CD14-positive monocyte (primary cell): ENCODE results near the gene EIF2AK2. TPM values are rescaled to one million over a fixed set of nuclear protein-coding genes. Genes with fewer than 3 reads are reported as not detected.

ENCODE experiments used
- DNase-seq, 3 donors: peaks; one replicate each; pipeline ENCODE4 v3.0.0-alpha.2; 2011 to 2022
- H2AFZ ChIP-seq: 2 replicates; pipeline ENCODE4 v1.6.0; 2012; ENCODE audit warnings: mild to moderate bottlenecking, low read depth, low read length, inconsistent platforms; ENCODE audit not compliant: insufficient read depth, poor library complexity, severe bottlenecking
- H3K27ac ChIP-seq, 2 donors: 1 replicate in 1 of 2; 2 replicates in 1 of 2; pipeline ENCODE4 v1.5.1; 2012 to 2013; ENCODE audit warnings: low read length in 2 of 2, control low read depth in 1 of 2, inconsistent platforms in 1 of 2, low read depth in 1 of 2, mild to moderate bottlenecking in 1 of 2
- H3K27me3 ChIP-seq, 2 donors: one replicate each; pipeline versions ENCODE4 v1.6.0 to v1.6.1; 2011 to 2013; ENCODE audit warnings: low read length in 2 of 2; ENCODE audit not compliant: control insufficient read depth in 2 of 2, insufficient read depth in 2 of 2
- H3K36me3 ChIP-seq, 2 donors: replicated peaks in 1 of 2; 1 replicate in 1 of 2; 2 replicates in 1 of 2; pipeline versions ENCODE4 v1.5.1 to v1.6.1; 2012 to 2013; ENCODE audit warnings: low read length in 2 of 2, control low read depth in 1 of 2, inconsistent platforms in 1 of 2, mild to moderate bottlenecking in 1 of 2; ENCODE audit not compliant: insufficient read depth in 2 of 2, control insufficient read depth in 1 of 2
- H3K4me1 ChIP-seq, 2 donors: 1 replicate in 1 of 2; 2 replicates in 1 of 2; pipeline versions ENCODE4 v1.5.1 to v1.6.1; 2012 to 2013; ENCODE audit warnings: low read length in 2 of 2, control low read depth in 1 of 2, inconsistent platforms in 1 of 2, mild to moderate bottlenecking in 1 of 2, moderate library complexity in 1 of 2; ENCODE audit not compliant: insufficient read depth in 2 of 2, control insufficient read depth in 1 of 2
- H3K4me2 ChIP-seq: replicated peaks from 2 replicates; pipeline ENCODE3; 2012; ENCODE audit warnings: low read length, moderate library complexity, mild to moderate bottlenecking; ENCODE audit not compliant: poor library complexity, severe bottlenecking; ENCODE audit errors: extremely low read depth
- H3K4me3 ChIP-seq, 3 experiments: fragments of 200-600 bp in 1 of 3; sonication (generic) in 1 of 3; replicated peaks in 1 of 3; 1 replicate in 2 of 3; 2 replicates in 1 of 3; pipeline ENCODE4 v1.5.1; 2011 to 2013; ENCODE audit warnings: low read length in 3 of 3, mild to moderate bottlenecking in 3 of 3, control low read depth in 2 of 3, low read depth in 2 of 3, inconsistent platforms in 1 of 3, moderate library complexity in 1 of 3
- H3K79me2 ChIP-seq: 2 replicates; pipeline ENCODE4 v1.6.0; 2012; ENCODE audit warnings: mild to moderate bottlenecking, control low read depth, inconsistent platforms, low read length, moderate library complexity; ENCODE audit not compliant: insufficient read depth
- H3K9ac ChIP-seq: 2 replicates; pipeline ENCODE4 v1.6.0; 2017; ENCODE audit warnings: low read length, mild to moderate bottlenecking; ENCODE audit not compliant: insufficient read depth, poor library complexity, severe bottlenecking
- H3K9me3 ChIP-seq, 2 donors: replicated peaks in 1 of 2; 1 replicate in 1 of 2; 2 replicates in 1 of 2; pipeline versions ENCODE4 v1.5.1 to v1.6.1; 2012 to 2013; ENCODE audit warnings: low read length in 2 of 2, control low read depth in 1 of 2; ENCODE audit not compliant: control insufficient read depth in 1 of 2, insufficient read depth in 1 of 2
- H4K20me1 ChIP-seq: 2 replicates; pipeline ENCODE4 v1.6.0; 2012; ENCODE audit warnings: mild to moderate bottlenecking, low read length, control low read depth, moderate library complexity; ENCODE audit not compliant: insufficient read depth
- H3K27ac Mint-ChIP-seq, 7 donors: one replicate each; pipeline ENCODE4 v1.8.0; 2020; ENCODE audit warnings: mild to moderate bottlenecking in 7 of 7, mixed read lengths in 7 of 7, moderate library complexity in 6 of 7, inconsistent platforms in 2 of 7
- H3K27me3 Mint-ChIP-seq, 3 donors: one replicate each; pipeline ENCODE4 v1.8.0; 2021 to 2022; ENCODE audit warnings: low read depth in 3 of 3, mild to moderate bottlenecking in 3 of 3, mixed read lengths in 3 of 3, moderate library complexity in 3 of 3, inconsistent platforms in 1 of 3
- H3K36me3 Mint-ChIP-seq, 2 donors: one replicate each; pipeline ENCODE4 v1.8.0; 2020; ENCODE audit warnings: mixed read lengths in 2 of 2, inconsistent platforms in 1 of 2, mild to moderate bottlenecking in 1 of 2
- H3K4me1 Mint-ChIP-seq: one replicate; pipeline ENCODE4 v1.8.0; 2020; ENCODE audit warnings: mild to moderate bottlenecking, mixed read lengths
- H3K4me3 Mint-ChIP-seq, 2 donors: one replicate each; pipeline ENCODE4 v1.8.0; 2020; ENCODE audit warnings: mild to moderate bottlenecking in 2 of 2, mixed read lengths in 2 of 2, moderate library complexity in 1 of 2
- H3K9me3 Mint-ChIP-seq, 7 donors: one replicate each; pipeline ENCODE4 v1.8.0; 2020 to 2022; ENCODE audit warnings: mixed read lengths in 7 of 7, mild to moderate bottlenecking in 6 of 7, moderate library complexity in 6 of 7, inconsistent platforms in 2 of 7
- WGBS: methylation state at CpG from one replicate; pipeline ENCODE4 v1.1.5; 2013; ENCODE audit warnings: missing lambda C conversion rate; ENCODE audit not compliant: insufficient coverage; 5-methylcytosine and 5-hydroxymethylcytosine counted together
- intact Hi-C, 2 donors: fragments of 100-400 bp; cut with micrococcal nuclease; formaldehyde crosslinking; loops; one replicate each; pipeline versions ENCODE4 v1.15.0 to v1.15.1; 2023
- polyA plus RNA-seq, 3 donors: library from polyadenylated mRNA; depleted of rRNA in 1 of 3; unstranded in 2 of 3; stranded (reverse) in 1 of 3; fragments of 300-500 nt in 2 of 3; fragments of >200 nt in 1 of 3; fragmentation: Illumina TruSeq in 2 of 3; gene quantifications; 1 replicate in 2 of 3; 2 replicates in 1 of 3; pipeline ENCODE4 v1.2.3, GENCODE V29; 2012 to 2021
- TF ChIP-seq, protein P1 (sequence below): fragments of 200-600 bp; IDR thresholded peaks from one replicate; pipeline ENCODE4 v1.8.0; 2022; ENCODE audit warnings: antibody characterized with exemption, mild to moderate bottlenecking

Gene EIF2AK2
- polyA plus RNA-seq, 3 donors, result 7.9 to 23.4 (median 17.6) TPM

DNA sequence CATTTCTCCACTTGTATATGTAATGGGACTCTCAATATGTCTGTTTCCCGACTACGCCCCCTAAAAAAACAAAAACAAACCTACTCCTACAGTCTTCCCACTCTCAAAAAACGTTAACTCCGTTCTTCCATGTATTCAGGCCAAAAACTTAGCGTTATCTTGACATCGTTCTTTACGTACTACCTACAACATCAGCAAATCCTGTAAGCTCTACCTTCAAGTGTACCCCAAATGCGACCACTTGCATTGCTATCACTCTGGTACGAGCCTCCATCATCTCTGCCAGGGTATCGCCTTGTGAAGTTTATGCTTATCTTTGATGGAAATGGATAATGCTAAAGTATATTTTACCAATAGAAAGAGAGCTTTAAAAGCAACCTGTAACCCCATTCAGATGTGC, 72.0 kb downstream of the EIF2AK2 start:
- H3K36me3 Mint-ChIP-seq, result peaks cover 10 to 28% of the 10 kb centered on the region in 2 donors
- peaks cover 40% of the 10 kb centered on the region for H3K4me1 Mint-ChIP-seq
- Histone ChIP-seq H3K79me2 (peaks cover 73% of the 10 kb centered on the region), H3K36me3 (peaks cover 0 to 6% of the 10 kb centered on the region in 2 donors), H3K4me2 (peak overlapping the region; percentile 88), H3K27ac (peak overlapping the region; percentile 60 to 87), H3K4me3 (peak overlapping the region; percentile 85 to 97 (median 95)), H3K27me3 (no peaks in the 10 kb centered on the region), H4K20me1 (no peaks in the 10 kb centered on the region), H3K4me1 (peaks cover 54 to 64% of the 10 kb centered on the region in 2 donors), H2AFZ (peak overlapping the region; percentile 95), H3K9ac (peak overlapping the region; percentile 81), H3K9me3 (no peaks in the 10 kb centered on the region)
- no peaks in the 10 kb centered on the region for H3K9me3 Mint-ChIP-seq
- H3K4me3 Mint-ChIP-seq, result no peak overlapping the region
- H3K27ac Mint-ChIP-seq, result no peak overlapping the region
- DNase-seq, result no peak
- intact Hi-C loops, result no loop called here
- TF ChIP-seq, protein P1, sequence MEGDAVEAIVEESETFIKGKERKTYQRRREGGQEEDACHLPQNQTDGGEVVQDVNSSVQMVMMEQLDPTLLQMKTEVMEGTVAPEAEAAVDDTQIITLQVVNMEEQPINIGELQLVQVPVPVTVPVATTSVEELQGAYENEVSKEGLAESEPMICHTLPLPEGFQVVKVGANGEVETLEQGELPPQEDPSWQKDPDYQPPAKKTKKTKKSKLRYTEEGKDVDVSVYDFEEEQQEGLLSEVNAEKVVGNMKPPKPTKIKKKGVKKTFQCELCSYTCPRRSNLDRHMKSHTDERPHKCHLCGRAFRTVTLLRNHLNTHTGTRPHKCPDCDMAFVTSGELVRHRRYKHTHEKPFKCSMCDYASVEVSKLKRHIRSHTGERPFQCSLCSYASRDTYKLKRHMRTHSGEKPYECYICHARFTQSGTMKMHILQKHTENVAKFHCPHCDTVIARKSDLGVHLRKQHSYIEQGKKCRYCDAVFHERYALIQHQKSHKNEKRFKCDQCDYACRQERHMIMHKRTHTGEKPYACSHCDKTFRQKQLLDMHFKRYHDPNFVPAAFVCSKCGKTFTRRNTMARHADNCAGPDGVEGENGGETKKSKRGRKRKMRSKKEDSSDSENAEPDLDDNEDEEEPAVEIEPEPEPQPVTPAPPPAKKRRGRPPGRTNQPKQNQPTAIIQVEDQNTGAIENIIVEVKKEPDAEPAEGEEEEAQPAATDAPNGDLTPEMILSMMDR, result no peak
- no peaks in the 10 kb centered on the region for H3K27me3 Mint-ChIP-seq
- 3% methylated on average over 7 of the region's 10 CpGs for WGBS

DNA sequence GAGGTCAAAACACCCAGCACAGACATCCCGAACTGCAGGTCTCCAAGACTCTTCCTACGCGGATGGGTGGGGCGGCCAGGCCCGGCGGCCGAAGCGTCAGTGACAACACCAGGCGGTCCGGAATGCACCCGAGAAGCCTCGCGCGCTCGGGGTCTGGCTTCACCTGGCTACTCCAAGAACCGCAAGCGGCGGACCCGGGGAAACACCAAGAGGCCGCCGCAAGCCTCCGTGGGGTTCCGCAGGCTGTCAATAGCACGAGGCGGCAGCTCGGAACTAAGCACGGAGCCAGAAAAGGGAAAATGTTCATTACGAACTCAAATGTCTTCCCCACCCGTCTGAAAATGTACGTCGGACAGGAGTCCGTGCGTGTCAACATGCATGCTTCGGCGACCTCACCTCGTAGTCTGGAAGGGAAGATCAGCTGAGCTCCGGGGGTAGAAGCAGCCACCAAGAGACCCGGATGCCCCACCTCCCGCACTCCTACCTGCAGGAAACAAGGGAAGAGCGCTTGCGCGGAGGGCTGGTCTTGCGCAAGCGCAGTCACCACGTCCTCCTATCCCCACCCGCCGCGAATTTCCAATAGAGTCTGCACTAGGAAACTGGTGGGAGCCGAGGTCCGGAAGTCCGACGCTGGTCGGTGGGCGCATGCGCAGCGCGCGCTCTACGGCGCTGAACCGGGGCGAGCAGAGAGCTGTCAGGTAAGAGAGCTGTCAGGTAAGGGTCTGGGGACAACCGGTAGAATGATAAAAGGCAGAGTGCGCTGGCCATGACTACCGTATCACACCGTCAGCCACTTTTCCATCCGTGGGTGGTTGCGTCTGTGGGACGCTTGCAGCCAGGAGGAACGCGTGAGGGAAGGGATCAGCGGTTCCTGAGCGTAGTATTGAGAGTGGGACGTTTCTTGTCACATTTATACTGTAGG, 72.6 kb downstream of the EIF2AK2 start, which contains the start of the genes GPATCH11 and HEATR5B:
GPATCH11 (plus strand) TSS at position 646 of the 922 bp plus-strand sequence. CDS start 3,864 bp downstream, outside the sequence.
HEATR5B (minus strand) TSS at position 500 of the 922 bp plus-strand sequence. CDS start 958 bp downstream, outside the sequence.
- Mint-ChIP-seq H3K4me3 (no peak within 1 kb of the TSS), H3K4me1 (peaks cover 38% of the 10 kb centered on the region), H3K27ac (no peak within 1 kb of the TSS), H3K27me3 (no peaks in the 10 kb centered on the region), H3K9me3 (no peaks in the 10 kb centered on the region), H3K36me3 (peaks cover 8 to 28% of the 10 kb centered on the region in 2 donors)
- DNase-seq, result peak; percentile 81 to 93 (median 92)
- Histone ChIP-seq H3K4me1 (peaks cover 55 to 66% of the 10 kb centered on the region in 2 donors), H3K9ac (peak within 1 kb of the TSS; percentile 81), H3K27me3 (no peaks in the 10 kb centered on the region), H4K20me1 (no peaks in the 10 kb centered on the region), H3K4me3 (peak within 1 kb of the TSS; percentile 85 to 97 (median 95)), H2AFZ (peak within 1 kb of the TSS; percentile 95), H3K36me3 (peaks cover 0 to 6% of the 10 kb centered on the region in 2 donors), H3K27ac (peak within 1 kb of the TSS; percentile 60 to 87), H3K4me2 (peak within 1 kb of the TSS; percentile 88), H3K9me3 (no peaks in the 10 kb centered on the region), H3K79me2 (peaks cover 80% of the 10 kb centered on the region)
- intact Hi-C loops, result no loop called here
- under 1% methylated on average over 55 of the region's 74 CpGs for WGBS
- TF ChIP-seq, protein P1, result no peak
